Measurements from ENCODE around the gene TRAPPC6A.

TRAPPC6A gene

GRCh38 chr19:45140144-45140503, 37.9 kb downstream of the TRAPPC6A start:
- no peak overlapping the region for H3K27ac Mint-ChIP-seq
- H3K9me3 Mint-ChIP-seq: no peaks in the 10 kb centered on the region
- peaks cover 6% of the 10 kb centered on the region for H3K36me3 Mint-ChIP-seq (ENCODE audit: low read depth)
- no peak overlapping the region for H3K4me3 Mint-ChIP-seq
- peaks cover 6% of the 10 kb centered on the region for H3K4me1 Mint-ChIP-seq (ENCODE audit: low read depth)
- no peaks in the 10 kb centered on the region for H3K27me3 Mint-ChIP-seq (ENCODE audit: low read depth)

- H3K4me1 Mint-ChIP-seq (ENCODE audit: low read depth): peaks cover 6% of the 10 kb centered on the region
- H3K36me3 Mint-ChIP-seq (ENCODE audit: low read depth): peaks cover 6% of the 10 kb centered on the region
- H3K27me3 Mint-ChIP-seq (ENCODE audit: low read depth): no peaks in the 10 kb centered on the region
- H3K9me3 Mint-ChIP-seq: no peaks in the 10 kb centered on the region
- no peak overlapping the region for H3K27ac Mint-ChIP-seq
- no peak overlapping the region for H3K4me3 Mint-ChIP-seq
Measured at GRCh38 chr19:45139286-45140143, 38.5 kb downstream of the TRAPPC6A start.

DNA sequence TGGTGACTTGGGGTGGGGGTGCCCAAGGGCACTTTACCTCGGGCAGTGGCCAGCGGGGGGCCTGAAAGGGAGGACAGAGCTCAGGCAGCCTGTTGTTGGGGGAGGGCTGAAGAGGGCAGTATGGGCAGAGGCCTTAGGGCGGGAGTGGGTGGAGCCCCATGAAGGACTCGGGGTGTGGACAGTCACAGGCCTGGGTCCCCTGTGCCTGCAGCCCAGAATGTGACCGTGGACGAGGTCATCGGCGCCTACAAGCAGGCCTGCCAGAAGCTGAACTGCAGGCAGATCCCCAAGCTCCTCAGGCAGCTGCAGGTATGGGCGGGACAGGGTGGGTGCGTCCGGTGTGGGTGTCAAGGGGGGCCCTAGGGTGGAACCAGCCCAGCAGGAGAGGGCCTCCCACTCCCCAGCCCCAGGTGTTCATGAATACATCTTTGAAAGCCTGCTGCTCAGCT, 39.7 kb downstream of the TRAPPC6A start:
- Mint-ChIP-seq H3K4me3 (no peak overlapping the region), H3K27ac (no peak overlapping the region), H3K4me1 (ENCODE audit: low read depth) (peaks cover 8% of the 10 kb centered on the region), H3K36me3 (ENCODE audit: low read depth) (peaks cover 6% of the 10 kb centered on the region), H3K27me3 (ENCODE audit: low read depth) (no peaks in the 10 kb centered on the region), H3K9me3 (no peaks in the 10 kb centered on the region)

DNA sequence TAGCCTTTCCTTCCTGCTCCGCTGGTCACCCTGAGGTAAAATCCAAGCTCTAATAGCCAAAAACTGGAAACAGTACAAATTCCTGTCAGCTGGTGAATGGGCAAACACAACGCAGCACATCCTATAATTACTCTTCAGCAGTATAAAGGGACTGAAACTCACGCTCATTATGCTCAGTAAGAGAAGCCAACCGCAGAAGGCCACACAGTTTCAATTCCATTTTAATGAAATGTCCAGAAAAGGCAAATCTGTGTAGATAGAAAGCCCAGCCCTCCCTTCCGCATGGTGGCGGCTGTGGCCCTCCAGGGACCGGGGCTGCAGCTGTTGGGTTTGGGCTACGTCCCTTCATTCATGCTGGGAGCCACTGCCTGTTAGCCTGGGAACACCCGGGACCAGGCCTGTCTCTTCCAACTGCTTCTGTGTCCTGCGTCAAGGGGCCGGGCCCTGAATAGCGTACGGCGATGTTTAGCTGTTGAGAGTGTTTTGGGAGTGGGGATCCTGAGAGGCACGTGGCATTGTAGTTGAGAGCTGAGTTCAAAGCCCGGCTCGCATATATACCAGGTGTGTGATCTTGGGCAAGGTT, 40.8 kb downstream of the TRAPPC6A start:
- no peak overlapping the region for H3K4me3 Mint-ChIP-seq
- H3K36me3 Mint-ChIP-seq (ENCODE audit: low read depth): peaks cover 2% of the 10 kb centered on the region
- H3K27me3 Mint-ChIP-seq (ENCODE audit: low read depth): no peaks in the 10 kb centered on the region
- no peak overlapping the region for H3K27ac Mint-ChIP-seq
- no peaks in the 10 kb centered on the region for H3K9me3 Mint-ChIP-seq
- H3K4me1 Mint-ChIP-seq (ENCODE audit: low read depth): peaks cover 8% of the 10 kb centered on the region

DNA sequence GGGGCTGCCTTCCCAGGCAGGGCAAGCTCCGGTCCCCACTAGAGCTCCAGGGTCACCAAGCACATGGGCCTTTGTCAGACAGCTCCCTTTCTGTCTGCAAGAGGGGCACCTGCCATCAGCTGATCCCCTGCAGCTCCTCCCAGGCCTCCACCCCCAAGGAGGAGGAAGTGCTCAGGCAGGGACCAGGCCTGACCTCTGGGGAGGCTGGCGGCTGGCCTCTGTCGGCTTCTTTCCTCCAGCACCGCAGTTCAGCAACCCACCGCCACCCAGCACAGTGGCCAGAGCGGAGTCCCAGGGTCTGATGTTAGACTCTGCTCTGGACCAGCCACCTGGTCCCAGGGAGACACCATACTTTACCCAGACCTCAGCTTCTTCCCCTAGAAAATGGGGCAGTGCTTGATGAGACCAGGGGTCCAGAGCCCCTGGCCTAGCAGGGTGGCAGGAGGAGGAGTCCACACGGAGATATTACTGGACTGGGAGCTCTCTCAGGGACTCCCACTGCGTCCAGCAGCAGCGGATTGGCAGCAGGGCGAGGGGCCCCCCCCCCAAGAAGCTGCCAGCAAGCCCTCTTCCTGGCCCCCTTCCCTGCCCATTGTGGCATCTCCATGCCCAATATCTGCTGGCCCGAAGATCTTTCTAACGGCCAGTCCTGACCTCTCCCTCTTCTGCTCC, 41.4 kb downstream of the TRAPPC6A start:
- H3K36me3 Mint-ChIP-seq (ENCODE audit: low read depth): peaks cover 2% of the 10 kb centered on the region
- no peaks in the 10 kb centered on the region for H3K27me3 Mint-ChIP-seq (ENCODE audit: low read depth)
- no peak overlapping the region for H3K4me3 Mint-ChIP-seq
- peaks cover 8% of the 10 kb centered on the region for H3K4me1 Mint-ChIP-seq (ENCODE audit: low read depth)
- no peaks in the 10 kb centered on the region for H3K9me3 Mint-ChIP-seq
- no peak overlapping the region for H3K27ac Mint-ChIP-seq

DNA sequence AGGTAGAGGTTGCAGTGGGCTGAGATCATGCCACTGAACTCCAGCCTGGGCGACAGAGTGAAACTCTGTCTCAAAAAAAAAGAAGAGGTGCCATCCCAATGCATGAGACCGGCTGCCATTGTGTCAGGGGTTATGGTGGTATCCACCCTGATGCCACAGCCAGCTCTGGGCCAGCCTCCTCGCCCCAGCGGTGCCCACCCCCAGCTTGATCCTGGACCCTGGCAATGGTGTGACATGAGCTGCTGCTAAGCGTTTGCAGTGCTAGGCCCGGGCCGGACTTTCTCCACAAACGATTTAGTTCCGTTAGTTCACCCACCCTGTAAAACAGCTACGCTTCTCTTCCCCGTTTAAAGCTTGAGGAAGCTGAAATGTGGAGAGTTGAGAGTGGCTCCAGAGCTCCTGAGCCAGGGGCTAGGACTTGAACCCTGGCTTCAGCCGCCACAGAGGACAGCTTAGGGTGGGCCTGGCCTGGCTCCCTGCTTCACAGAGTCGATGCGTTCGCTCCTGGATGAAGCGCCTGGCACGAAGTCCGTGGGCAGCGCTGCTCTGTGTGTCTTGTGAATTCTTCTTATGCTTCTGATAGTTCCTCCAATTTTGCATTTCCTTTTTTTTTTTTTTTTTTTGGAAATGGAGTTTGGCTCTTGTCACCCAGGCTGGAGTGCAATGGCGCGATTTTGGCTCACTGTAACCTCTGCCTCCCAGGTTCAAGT, 42.7 kb downstream of the TRAPPC6A start:
- no peak overlapping the region for H3K27ac Mint-ChIP-seq
- no peaks in the 10 kb centered on the region for H3K9me3 Mint-ChIP-seq
- no peaks in the 10 kb centered on the region for H3K36me3 Mint-ChIP-seq (ENCODE audit: low read depth)
- H3K4me1 Mint-ChIP-seq (ENCODE audit: low read depth): peaks cover 8% of the 10 kb centered on the region
- no peak overlapping the region for H3K4me3 Mint-ChIP-seq
- H3K27me3 Mint-ChIP-seq (ENCODE audit: low read depth): no peaks in the 10 kb centered on the region

GRCh38 chr19:45133661-45134060, 44.4 kb downstream of the TRAPPC6A start:
- peaks cover 8% of the 10 kb centered on the region for H3K4me1 Mint-ChIP-seq (ENCODE audit: low read depth)
- no peaks in the 10 kb centered on the region for H3K36me3 Mint-ChIP-seq (ENCODE audit: low read depth)
- H3K27me3 Mint-ChIP-seq (ENCODE audit: low read depth): no peaks in the 10 kb centered on the region
- no peak overlapping the region for H3K4me3 Mint-ChIP-seq
- H3K27ac Mint-ChIP-seq: no peak overlapping the region
- H3K9me3 Mint-ChIP-seq: no peaks in the 10 kb centered on the region

DNA sequence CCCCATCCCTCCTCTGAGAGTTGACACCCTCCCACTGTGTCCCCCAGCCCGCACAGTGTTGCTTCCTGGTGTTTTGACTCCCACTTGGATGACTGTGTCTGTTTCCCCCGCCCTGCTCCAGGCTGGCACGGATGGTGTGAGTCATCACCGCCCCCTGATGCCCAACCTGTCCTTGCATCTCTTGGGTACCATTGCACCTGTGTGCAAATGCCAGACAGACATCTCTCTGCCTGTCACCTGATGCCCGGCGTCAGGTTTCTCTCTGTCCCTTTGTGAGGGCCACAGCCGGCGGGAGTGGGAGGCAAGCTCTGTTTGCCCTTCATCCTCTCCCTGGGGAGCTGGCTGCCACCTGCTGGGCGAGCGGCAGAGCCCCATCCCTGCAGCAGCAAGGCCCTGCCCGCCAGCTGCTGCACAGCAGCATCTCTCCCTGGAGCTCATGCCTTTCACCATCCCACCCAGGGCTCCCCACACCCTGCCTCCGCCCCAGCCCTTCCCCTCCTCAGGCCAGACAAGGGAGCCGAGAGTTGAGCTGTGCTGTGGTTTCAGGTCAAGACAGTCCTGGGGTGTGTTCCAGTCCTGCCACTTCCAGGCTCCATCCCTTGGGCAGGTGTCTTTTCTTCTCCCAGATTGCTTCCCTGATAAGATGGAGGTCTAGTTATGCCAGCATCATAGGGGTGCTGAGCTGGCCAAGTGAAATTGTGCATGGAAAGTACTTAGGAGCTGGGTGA, 47.0 kb downstream of the TRAPPC6A start:
- Mint-ChIP-seq H3K27ac (no peak overlapping the region), H3K36me3 (ENCODE audit: low read depth) (no peaks in the 10 kb centered on the region), H3K27me3 (ENCODE audit: low read depth) (no peaks in the 10 kb centered on the region), H3K4me1 (ENCODE audit: low read depth) (peaks cover 2% of the 10 kb centered on the region), H3K4me3 (no peak overlapping the region), H3K9me3 (no peaks in the 10 kb centered on the region)

DNA sequence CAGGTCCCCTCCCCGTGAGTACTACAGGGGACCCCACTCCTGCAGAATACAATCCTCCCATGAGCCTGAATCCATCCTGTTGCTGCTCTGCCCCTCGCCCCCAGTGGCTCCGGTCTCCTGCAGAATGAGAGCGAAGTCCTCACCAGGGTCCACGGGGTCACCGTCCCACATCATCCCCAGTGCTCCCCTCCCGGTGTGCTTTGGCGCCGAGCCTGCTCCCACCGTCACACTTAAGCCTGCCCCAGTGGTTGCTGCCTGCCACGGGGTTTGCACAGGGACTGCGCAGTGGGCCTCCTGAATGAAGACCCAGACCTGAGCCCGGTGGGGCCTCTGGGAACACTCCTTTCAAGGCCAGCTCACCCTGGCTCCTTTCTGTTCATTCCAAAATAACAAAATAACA, 47.8 kb downstream of the TRAPPC6A start:
- no peaks in the 10 kb centered on the region for H3K36me3 Mint-ChIP-seq (ENCODE audit: low read depth)
- H3K4me3 Mint-ChIP-seq: no peak overlapping the region
- H3K4me1 Mint-ChIP-seq (ENCODE audit: low read depth): peaks cover 4% of the 10 kb centered on the region
- no peaks in the 10 kb centered on the region for H3K9me3 Mint-ChIP-seq
- no peak overlapping the region for H3K27ac Mint-ChIP-seq
- no peaks in the 10 kb centered on the region for H3K27me3 Mint-ChIP-seq (ENCODE audit: low read depth)

DNA sequence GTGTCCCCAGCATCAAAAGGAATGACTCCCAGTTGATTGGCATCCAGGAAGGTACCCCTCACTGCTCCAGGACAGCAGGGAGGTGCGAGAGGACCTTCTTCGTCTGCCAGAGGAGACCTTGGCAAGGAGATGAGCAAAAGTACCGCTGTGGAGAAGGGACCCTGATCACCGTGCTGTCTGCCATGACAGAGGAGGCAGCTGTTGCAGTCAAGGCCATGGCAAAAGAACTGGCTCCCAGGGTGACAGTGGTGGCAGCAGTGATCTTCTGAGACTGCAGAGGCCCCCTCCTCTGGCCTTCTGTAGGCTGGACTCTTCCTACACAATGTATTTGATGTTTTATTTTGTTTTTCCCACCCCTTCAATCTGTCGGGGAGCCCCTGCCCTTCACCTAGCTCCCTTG, 49.2 kb downstream of the TRAPPC6A start:
- Mint-ChIP-seq H3K36me3 (ENCODE audit: low read depth) (no peaks in the 10 kb centered on the region), H3K9me3 (no peaks in the 10 kb centered on the region), H3K4me1 (ENCODE audit: low read depth) (peaks cover 2% of the 10 kb centered on the region), H3K27me3 (ENCODE audit: low read depth) (no peaks in the 10 kb centered on the region), H3K27ac (no peak overlapping the region), H3K4me3 (no peak overlapping the region)

GRCh38 chr19:45128146-45128545, 49.9 kb downstream of the TRAPPC6A start:
- Mint-ChIP-seq H3K9me3 (no peaks in the 10 kb centered on the region), H3K36me3 (ENCODE audit: low read depth) (no peaks in the 10 kb centered on the region), H3K4me3 (no peak overlapping the region), H3K27me3 (ENCODE audit: low read depth) (no peaks in the 10 kb centered on the region), H3K4me1 (ENCODE audit: low read depth) (peaks cover 2% of the 10 kb centered on the region), H3K27ac (no peak overlapping the region)

- H3K27me3 Mint-ChIP-seq (ENCODE audit: low read depth): no peaks in the 10 kb centered on the region
- no peaks in the 10 kb centered on the region for H3K36me3 Mint-ChIP-seq (ENCODE audit: low read depth)
- H3K9me3 Mint-ChIP-seq: no peaks in the 10 kb centered on the region
- H3K27ac Mint-ChIP-seq: no peak overlapping the region
- peaks cover 2% of the 10 kb centered on the region for H3K4me1 Mint-ChIP-seq (ENCODE audit: low read depth)
- H3K4me3 Mint-ChIP-seq: no peak overlapping the region
Measured at GRCh38 chr19:45126654-45127053, 51.4 kb downstream of the TRAPPC6A start.

DNA sequence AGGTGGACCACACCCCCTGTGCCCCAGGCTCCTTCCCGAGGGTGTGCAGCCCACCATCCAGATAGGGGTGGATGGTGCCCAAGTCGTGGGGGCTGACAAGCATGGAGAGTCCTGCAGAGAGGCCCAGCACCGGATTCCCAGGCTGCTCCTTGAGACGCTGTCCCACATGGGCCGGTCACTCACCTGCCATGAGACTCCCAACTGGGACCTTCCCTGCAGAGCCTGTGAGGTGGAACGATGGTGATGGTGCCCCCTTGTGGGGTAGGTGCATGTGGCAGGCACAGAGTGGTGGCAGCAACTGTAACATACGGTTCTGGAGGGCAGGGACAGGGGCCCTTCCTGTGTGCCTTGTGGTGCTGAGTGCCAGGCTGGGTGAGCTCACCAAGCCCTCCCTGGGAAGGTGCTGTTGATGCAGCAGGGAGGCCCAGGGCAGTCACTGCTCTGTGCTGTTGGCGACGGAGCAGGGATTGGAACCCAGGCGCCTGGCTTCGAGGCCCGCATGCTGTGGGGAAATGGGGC, 52.0 kb downstream of the TRAPPC6A start:
- H3K4me3 Mint-ChIP-seq: no peak overlapping the region
- peaks cover 4% of the 10 kb centered on the region for H3K4me1 Mint-ChIP-seq (ENCODE audit: low read depth)
- no peak overlapping the region for H3K27ac Mint-ChIP-seq
- H3K36me3 Mint-ChIP-seq (ENCODE audit: low read depth): no peaks in the 10 kb centered on the region
- H3K27me3 Mint-ChIP-seq (ENCODE audit: low read depth): no peaks in the 10 kb centered on the region
- no peaks in the 10 kb centered on the region for H3K9me3 Mint-ChIP-seq

GRCh38 chr19:45125360-45125759, 52.7 kb downstream of the TRAPPC6A start:
- H3K27me3 Mint-ChIP-seq (ENCODE audit: low read depth): no peaks in the 10 kb centered on the region
- peaks cover 6% of the 10 kb centered on the region for H3K4me1 Mint-ChIP-seq (ENCODE audit: low read depth)
- no peak overlapping the region for H3K4me3 Mint-ChIP-seq
- H3K9me3 Mint-ChIP-seq: no peaks in the 10 kb centered on the region
- no peak overlapping the region for H3K27ac Mint-ChIP-seq
- no peaks in the 10 kb centered on the region for H3K36me3 Mint-ChIP-seq (ENCODE audit: low read depth)

All from T-helper 1 cell treated with Interleukin-12 subunit alpha and Interleukin-12 subunit beta and Interleukin-4 antibody, amounts not matched to agents 30 μg/mL and 1 μg/mL, for 36 hours (primary cell).